ENCODE results near the gene MFAP3L.

The MFAP3L gene

DNA sequence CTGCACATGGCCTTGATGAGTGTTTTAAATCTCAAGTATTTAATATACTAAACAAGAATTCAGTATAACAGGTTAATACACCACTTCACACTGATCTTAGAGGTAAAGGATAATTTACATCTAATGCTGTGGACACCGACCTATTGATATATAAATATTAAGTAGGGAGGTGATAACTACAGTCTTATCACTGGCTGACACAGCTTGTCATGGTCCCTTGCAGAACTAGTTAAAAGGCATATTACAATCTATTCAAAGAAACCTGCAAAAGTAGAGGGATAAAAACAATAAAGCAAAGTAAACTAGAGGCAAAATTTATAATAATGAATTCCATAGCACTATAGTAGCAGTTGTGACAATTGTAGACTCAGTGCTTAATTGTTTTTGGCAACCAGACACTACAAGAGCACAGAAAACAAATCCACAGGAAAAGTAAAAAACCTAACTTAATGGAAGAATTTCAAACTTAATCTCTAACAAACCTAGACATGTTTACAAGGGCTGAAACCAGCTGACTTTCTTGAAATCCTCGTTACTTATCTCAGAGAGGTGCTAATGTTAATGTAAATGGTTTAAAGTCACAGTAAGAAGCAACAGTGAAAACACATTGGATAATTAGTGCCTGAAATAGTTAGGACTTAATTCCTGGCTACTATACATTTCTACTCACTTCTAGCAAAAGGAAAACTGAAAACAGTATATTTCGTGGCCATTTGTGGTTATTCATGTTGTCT is 25.0 kb downstream of the MFAP3L start:
- H3K27ac ChIP-seq: no peak overlapping the region
- TF ChIP-seq, protein P1, sequence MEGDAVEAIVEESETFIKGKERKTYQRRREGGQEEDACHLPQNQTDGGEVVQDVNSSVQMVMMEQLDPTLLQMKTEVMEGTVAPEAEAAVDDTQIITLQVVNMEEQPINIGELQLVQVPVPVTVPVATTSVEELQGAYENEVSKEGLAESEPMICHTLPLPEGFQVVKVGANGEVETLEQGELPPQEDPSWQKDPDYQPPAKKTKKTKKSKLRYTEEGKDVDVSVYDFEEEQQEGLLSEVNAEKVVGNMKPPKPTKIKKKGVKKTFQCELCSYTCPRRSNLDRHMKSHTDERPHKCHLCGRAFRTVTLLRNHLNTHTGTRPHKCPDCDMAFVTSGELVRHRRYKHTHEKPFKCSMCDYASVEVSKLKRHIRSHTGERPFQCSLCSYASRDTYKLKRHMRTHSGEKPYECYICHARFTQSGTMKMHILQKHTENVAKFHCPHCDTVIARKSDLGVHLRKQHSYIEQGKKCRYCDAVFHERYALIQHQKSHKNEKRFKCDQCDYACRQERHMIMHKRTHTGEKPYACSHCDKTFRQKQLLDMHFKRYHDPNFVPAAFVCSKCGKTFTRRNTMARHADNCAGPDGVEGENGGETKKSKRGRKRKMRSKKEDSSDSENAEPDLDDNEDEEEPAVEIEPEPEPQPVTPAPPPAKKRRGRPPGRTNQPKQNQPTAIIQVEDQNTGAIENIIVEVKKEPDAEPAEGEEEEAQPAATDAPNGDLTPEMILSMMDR (conservative IDR thresholded peaks at IDR 0.05): no peak

DNA sequence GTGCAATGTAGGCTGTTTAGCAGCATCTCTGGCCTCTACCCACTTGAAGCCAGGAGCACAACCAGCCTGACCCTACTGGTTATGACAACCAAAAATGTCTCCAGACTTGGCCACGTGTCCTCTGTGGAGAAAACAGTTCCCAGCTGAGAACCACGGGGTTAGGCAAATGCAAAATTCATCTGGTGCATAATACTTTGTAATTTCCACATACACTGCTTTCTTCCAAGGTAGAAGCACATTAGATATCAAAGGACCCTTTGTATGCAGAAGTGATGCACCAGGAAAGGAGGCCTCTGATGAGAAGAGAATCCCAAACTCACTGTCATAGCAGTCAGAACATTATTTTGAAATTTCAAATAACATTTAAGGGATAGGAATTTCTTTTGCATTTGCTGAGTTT is 26.3 kb downstream of the MFAP3L start:
- H3K27ac ChIP-seq: no peak overlapping the region
- TF ChIP-seq, protein P1 (conservative IDR thresholded peaks at IDR 0.05): no peak

DNA sequence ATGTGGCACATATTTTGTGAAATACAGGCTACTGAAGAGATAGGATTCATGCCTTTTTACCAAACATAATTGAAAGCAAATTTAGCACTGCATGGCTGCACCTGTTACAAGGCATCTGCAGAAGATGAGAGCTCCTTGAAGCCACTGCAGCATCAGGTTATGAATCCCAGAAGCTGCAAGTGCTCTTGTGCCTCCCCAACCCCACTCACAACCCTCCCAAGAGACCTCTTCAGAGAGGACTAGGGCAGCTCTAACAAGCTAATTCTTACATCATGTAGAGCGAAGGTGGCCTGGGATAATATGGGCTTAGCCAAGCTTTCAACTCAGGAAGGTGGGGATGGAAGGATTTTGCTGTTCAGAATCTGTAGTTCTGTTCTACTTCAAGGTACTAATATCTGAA is 27.2 kb downstream of the MFAP3L start:
- TF ChIP-seq, protein P1 (conservative IDR thresholded peaks at IDR 0.05): no peak
- no peak overlapping the region for H3K27ac ChIP-seq

DNA sequence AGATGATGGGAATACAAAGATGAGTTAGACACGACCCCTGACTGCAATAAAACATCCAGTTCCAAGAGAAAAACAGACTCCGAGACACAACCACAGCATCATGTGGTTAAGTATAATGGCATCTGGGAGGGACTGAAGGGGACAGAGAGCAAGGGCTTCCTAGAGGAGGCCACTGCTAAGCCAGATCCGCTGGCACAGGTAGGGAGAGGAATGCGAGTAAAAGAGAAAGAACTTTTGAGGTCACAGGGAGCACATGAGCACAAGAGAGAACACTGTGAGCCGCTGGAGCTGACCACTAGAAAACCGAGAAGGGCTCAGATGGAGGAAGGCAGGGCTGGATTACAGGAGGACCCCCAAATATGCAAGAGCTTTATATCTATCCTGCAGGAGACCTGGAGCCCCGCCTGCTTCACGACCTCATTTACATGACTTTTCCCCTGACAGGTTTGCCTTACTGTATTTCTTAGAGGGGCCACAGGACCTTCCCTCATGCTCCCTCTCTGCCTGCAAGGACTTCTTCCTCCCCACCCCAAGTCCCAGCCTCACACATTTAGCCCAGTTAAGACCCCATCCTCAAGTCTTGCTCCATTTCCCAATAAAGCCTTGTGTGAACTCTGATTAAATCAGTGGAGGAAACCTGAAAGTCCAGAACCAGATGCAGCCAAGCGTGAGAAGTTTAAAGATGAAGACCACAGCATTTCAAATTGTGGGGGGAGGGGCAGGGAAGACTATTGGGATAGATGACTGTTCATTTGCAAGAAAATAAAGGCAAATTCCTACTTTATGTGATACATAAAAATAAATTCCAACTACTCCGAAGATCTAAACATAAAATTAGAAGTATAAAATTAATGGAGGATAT is 29.6 kb downstream of the MFAP3L start:
- TF ChIP-seq, protein P1 (conservative IDR thresholded peaks at IDR 0.05): no peak
- peak overlapping the region; percentile 14; the same call in 1 of the 2 replicates for H3K27ac ChIP-seq

DNA sequence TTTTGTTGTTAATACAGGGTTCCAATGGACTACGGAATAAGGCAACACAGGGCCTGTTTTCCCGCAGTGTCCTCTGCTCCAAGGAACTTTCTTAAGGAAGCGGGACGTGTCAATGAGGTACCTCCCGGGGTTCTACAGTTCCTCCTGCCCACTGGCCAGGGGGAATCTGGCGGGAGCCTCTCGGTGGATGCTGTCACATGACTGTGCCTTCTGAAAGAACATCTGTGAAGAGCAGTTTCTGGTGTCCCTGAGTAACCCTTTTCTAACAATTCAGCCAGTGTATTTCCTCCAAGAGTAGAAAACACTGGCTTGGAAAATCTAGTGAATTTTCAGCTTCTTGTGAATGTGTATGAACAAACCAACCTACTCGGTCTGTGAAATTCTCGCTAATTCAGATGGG is 32.7 kb downstream of the MFAP3L start:
- H3K27ac ChIP-seq: no peak overlapping the region
- TF ChIP-seq, protein P1 (conservative IDR thresholded peaks at IDR 0.05): no peak

DNA sequence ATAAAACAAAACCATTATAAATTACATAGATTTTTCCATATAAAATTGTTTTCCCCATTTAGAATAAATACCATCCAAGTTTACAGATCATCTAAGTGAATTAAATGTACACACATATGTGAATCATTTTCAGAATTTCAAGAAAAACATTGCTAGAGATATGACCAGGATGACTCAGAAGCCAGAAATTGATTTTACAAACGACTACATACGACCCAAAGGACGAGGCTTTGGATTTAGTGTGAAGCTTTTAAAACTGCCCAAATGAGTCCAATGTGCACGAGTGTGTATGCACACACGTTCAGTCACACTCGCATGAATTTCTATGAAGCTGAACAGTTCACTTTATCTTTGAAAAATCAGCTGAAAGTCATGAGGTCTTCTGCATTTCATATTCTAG is 37.9 kb downstream of the MFAP3L start:
- TF ChIP-seq, protein P1 (conservative IDR thresholded peaks at IDR 0.05): no peak

More for the DNA sequence above, 37.9 kb downstream of the MFAP3L start:
- H3K27ac ChIP-seq: no peak overlapping the region
